ENCODE data around the gene PPP1R3E.

Gene PPP1R3E, protein sequence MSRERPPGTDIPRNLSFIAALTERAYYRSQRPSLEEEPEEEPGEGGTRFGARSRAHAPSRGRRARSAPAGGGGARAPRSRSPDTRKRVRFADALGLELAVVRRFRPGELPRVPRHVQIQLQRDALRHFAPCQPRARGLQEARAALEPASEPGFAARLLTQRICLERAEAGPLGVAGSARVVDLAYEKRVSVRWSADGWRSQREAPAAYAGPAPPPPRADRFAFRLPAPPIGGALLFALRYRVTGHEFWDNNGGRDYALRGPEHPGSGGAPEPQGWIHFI

GRCh38 chr14:23302290-23303225, at the start of gene PPP1R3E:
PPP1R3E (minus strand) TSS chr14:23302859; CDS start chr14:23302576, 283 bp downstream.
- TF ChIP-seq, protein P1, sequence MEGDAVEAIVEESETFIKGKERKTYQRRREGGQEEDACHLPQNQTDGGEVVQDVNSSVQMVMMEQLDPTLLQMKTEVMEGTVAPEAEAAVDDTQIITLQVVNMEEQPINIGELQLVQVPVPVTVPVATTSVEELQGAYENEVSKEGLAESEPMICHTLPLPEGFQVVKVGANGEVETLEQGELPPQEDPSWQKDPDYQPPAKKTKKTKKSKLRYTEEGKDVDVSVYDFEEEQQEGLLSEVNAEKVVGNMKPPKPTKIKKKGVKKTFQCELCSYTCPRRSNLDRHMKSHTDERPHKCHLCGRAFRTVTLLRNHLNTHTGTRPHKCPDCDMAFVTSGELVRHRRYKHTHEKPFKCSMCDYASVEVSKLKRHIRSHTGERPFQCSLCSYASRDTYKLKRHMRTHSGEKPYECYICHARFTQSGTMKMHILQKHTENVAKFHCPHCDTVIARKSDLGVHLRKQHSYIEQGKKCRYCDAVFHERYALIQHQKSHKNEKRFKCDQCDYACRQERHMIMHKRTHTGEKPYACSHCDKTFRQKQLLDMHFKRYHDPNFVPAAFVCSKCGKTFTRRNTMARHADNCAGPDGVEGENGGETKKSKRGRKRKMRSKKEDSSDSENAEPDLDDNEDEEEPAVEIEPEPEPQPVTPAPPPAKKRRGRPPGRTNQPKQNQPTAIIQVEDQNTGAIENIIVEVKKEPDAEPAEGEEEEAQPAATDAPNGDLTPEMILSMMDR (IDR thresholded peaks at IDR 0.05; ENCODE audit: low read depth, low read length): no peak
- TF ChIP-seq EZH2phosphoT487 (IDR thresholded peaks at IDR 0.05; ENCODE audit: low read depth): no peak
- Histone ChIP-seq H3K4me1 (ENCODE audit: low read length) (peaks cover 37% of the 10 kb centered on the region), H3K27ac (ENCODE audit: low read length) (peak within 1 kb of the TSS; percentile 75), H3K9ac (ENCODE audit: low read length) (peak within 1 kb of the TSS; percentile 83), H3K79me2 (ENCODE audit: low read length) (peaks cover 18% of the 10 kb centered on the region), H2AFZ (ENCODE audit: low read depth, low read length) (peak within 1 kb of the TSS; percentile 62), H3K9me3 (ENCODE audit: insufficient read depth, low read length) (no peaks in the 10 kb centered on the region), H4K20me1 (ENCODE audit: insufficient read depth, low read length) (no peaks in the 10 kb centered on the region), H3K27me3 (ENCODE audit: low read depth, low read length) (no peaks in the 10 kb centered on the region), H3K4me3 (ENCODE audit: low read length) (peak within 1 kb of the TSS; percentile 88), H3K4me2 (ENCODE audit: low read length) (peak within 1 kb of the TSS; percentile 84), H3K36me3 (replicated peaks; ENCODE audit: low read depth, low read length) (peaks cover 15% of the 10 kb centered on the region)

DNA sequence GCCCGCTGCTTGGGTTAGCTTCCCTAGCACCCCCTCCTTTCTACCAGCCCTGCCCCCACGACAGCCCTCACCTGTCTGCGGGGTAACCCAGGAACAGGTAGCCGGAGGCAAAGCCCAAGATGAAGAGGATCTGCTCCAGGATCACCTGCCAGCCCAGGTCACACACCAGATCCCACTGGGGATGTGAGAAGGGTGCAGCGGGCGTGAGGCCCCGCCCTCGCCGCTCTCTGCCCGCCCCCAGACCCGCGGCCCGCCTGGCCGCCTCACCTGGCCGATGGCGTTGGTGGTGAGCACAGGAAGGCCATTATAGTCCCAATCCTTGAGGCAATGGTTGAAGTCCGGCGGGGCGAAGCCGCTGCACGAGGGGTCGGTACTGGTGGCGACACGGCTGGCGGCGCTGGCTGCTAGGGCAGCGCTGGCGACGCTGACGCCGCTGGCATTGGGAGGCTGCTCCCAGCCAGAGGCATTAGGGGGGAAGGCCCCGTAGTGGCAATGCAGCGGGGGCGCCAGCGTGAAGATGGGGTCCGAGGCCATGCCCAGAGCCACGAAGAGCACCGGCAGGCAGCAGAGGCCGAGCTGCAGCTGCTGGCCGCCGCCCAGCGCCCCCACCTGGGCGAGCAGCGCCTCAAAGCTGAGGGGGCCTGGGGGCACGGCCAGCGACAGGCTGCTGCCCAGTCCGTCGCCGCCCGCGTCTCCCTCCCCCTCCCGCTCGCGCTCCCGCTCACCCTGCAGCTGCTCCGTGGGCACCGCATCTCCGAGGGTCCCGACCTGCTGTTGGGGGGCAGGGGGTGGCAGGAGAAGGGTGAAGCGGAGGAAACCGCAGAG, 49.2 kb upstream of the PPP1R3E start:
- Histone ChIP-seq H2AFZ (ENCODE audit: low read depth, low read length) (no peak overlapping the region), H3K27me3 (ENCODE audit: low read depth, low read length) (0 out of 2 replicates have a peak, but pooled peaks cover 13% of the 10 kb centered on the region), H3K9ac (ENCODE audit: low read length) (no peak overlapping the region), H3K9me3 (ENCODE audit: insufficient read depth, low read length) (no peaks in the 10 kb centered on the region), H3K27ac (ENCODE audit: low read length) (no peak overlapping the region), H3K4me3 (ENCODE audit: low read length) (no peak overlapping the region), H3K4me2 (ENCODE audit: low read length) (no peak overlapping the region), H3K36me3 (replicated peaks; ENCODE audit: low read depth, low read length) (no peaks in the 10 kb centered on the region), H3K79me2 (ENCODE audit: low read length) (no peaks in the 10 kb centered on the region), H3K4me1 (ENCODE audit: low read length) (no peaks in the 10 kb centered on the region), H4K20me1 (ENCODE audit: insufficient read depth, low read length) (no peaks in the 10 kb centered on the region)
- no peak for TF ChIP-seq EZH2phosphoT487 (IDR thresholded peaks at IDR 0.05; ENCODE audit: low read depth)
- TF ChIP-seq, protein P1 (IDR thresholded peaks at IDR 0.05; ENCODE audit: low read depth, low read length): no peak

DNA sequence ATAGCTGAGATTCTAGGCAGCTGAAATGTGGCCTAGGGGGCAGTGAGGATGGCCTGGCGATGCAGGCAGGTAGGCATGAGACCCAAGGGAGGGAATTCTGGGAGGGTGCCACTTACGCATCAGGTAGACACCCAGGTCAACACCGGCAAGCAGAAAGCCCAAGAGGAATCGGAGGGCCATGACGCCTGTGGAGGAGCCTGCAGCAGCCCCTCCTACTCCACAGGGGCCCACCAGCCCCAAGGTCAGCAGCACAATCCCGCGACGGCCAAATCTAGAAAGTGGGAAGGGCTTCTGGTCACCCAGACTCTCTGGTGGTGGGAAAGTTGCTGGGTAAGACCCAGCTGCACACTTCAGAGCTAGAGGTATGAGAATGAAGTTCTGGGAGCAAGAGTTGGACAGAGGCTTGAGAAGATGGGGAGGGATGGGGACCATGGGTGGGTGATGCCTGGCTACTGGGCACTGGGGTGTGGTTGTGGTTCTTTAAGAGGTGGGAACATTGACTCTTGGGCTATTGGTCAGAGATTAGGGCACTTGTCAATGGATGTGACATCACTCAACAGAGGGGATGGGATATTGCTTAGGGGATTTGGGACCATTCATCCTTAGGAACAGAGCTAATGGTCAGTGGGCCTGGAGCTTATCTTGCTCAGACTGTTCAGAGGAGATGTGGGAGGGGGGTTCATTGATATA, 46.6 kb upstream of the PPP1R3E start:
- no peak for TF ChIP-seq EZH2phosphoT487 (IDR thresholded peaks at IDR 0.05; ENCODE audit: low read depth)
- TF ChIP-seq, protein P1 (IDR thresholded peaks at IDR 0.05; ENCODE audit: low read depth, low read length): no peak
- Histone ChIP-seq H3K79me2 (ENCODE audit: low read length) (no peaks in the 10 kb centered on the region), H3K9ac (ENCODE audit: low read length) (no peak overlapping the region), H3K4me2 (ENCODE audit: low read length) (no peak overlapping the region), H3K27me3 (ENCODE audit: low read depth, low read length) (0 out of 2 replicates have a peak, but pooled peaks cover 11% of the 10 kb centered on the region), H4K20me1 (ENCODE audit: insufficient read depth, low read length) (no peaks in the 10 kb centered on the region), H3K36me3 (replicated peaks; ENCODE audit: low read depth, low read length) (no peaks in the 10 kb centered on the region), H3K27ac (ENCODE audit: low read length) (no peak overlapping the region), H3K4me3 (ENCODE audit: low read length) (no peak overlapping the region), H2AFZ (ENCODE audit: low read depth, low read length) (no peak overlapping the region), H3K9me3 (ENCODE audit: insufficient read depth, low read length) (no peaks in the 10 kb centered on the region), H3K4me1 (ENCODE audit: low read length) (no peaks in the 10 kb centered on the region)
